ENCODE results near the gene LPP.
"Not testable (repeated sequence)": the region's sequence is repeated elsewhere in the genome, so short reads cannot be mapped to it uniquely, and the experiment has no call there.

LPP gene

DNA sequence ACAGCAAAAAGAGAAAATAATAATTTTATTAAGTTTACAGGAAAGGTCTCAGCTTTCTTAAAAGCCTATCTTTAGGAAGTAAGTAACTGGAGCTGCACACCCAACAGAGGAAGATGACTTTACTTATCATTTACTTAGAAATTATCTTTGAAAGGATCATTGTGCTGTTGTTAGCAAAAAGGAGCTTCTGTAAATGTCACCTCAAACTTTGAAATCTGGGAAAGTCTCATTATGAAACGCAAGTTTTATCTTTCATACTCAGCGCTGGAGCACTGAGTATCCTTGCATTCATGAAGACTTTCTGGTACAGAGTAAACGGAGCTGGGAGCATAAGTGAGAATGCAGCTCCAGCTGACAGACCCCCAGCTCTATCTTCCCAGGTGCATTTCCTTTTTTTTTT, 526.6 kb downstream of the LPP start:
- DNase-seq (ENCODE audit: low spot score), result no peak

DNA sequence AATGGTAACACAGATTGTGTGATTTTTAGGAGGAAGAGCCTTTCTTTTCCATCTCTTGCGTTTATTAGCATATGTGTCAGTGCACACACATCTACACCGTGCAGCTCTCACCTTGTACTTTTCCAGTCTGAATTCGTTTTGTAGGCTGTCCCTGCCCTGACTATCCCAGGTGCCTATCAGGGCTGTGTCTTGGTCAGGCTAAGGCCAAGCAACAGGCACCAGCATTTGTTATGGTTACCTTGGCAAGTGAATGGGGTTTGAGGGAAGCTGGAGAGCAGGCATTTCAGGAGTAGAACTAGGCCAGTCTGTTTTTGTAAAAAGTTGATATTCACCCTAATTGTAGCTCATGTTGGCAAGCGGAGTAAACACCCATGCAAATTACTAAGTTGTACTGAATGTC, 528.4 kb downstream of the LPP start:
- no peak for DNase-seq (ENCODE audit: low spot score)

DNA sequence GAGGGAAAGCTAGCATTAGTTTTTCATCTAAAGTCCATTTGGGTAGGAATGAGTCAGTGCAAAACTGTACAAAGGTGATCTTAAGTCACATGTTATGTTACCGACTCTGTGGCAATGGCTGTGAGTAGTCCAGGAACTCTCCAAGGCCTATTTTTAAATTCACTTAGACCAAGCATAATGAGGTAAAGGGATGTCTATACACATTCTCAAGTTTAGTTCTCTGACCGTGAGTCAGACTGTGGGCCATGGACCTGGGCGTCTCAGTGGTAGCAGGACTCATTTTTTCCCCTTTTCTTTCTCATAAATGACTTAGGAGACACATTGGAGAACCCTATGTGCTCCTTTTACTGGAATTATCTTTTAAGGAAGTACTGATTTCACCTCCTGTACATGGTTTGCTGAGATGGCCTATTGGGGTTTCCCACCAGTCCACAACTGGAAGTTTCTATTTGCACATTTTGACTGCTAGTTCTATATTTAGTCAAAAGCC, 529.1 kb downstream of the LPP start:
- DNase-seq (ENCODE audit: low spot score), result peak; percentile 23

DNA sequence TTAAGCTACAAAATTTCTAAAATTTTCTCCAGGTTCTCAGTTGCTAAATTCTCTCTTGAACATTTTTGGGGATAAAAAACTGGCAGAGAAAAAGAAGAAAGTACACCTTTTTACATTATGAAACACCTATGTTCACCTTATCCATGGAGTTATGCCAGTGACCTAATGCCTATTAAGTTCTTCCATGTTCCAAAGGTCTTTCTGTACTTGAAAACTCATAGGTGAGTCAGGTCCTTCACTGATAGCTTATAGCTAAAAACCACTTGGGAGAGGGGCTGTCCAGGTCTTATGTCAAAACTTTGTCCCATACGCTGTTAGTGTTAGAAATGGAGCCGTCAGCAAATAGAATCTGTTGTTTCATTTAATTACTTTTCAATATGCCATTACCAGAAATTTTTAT, 530.3 kb downstream of the LPP start:
- no peak for DNase-seq (ENCODE audit: low spot score)

DNA sequence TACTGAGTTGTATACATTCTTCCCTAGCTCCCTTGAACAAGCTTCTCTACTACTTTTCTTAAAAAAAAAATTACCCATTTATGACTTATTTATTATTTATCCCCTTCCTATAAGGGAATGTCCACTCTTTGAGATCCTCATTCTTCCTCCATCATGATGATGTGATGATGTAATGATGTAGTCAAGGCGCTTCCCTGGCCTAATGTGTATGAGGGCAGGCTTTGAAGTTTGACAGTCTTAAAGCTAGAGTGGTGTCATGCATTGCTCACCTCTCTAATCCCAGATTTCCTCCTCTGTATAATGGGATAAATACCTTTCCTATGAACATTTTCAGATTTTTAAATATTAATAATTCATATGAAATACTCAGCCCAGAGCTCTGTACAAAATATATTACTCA, 531.8 kb downstream of the LPP start:
- no peak for DNase-seq (ENCODE audit: low spot score)

DNA sequence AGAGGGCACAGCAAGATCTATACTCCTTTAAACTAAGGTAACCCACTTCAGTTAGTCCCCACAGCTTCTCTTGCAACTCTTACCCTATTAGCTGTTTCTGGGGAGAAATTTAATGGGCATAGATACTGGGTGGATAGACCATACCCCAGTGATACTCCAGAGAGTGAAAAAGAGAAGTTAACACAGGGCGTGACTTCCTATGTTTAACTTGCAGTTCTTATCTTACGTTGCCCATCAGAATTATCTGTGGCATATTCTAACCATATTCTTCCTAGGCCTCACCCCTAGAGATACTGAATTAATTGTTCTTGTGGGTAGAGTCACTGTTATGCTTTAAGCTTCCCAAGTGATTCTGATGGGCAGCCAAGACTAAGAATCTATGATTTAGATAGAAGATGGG, 532.4 kb downstream of the LPP start:
- DNase-seq (ENCODE audit: low spot score), result no peak

DNA sequence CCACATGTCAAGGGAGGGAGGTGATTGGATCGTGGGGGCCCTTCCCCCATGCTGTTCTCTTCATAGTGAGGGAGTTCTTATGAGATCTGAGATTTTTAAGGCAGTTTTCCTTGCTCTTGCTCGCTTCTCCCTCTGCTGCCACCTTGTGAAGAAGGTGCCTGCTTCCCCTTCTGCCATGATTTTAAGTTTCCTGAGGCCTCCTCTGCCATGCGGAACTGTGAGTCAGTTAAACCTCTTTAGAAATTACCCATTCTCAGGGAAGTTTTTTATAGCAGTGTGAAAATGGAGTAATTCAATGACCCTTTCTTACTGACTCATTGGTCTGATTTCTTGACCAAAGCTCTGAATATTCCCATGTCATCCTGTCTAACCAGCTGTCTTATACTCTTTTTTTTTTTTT, 533.4 kb downstream of the LPP start:
- DNase-seq (ENCODE audit: low spot score), result peak; percentile 62

DNA sequence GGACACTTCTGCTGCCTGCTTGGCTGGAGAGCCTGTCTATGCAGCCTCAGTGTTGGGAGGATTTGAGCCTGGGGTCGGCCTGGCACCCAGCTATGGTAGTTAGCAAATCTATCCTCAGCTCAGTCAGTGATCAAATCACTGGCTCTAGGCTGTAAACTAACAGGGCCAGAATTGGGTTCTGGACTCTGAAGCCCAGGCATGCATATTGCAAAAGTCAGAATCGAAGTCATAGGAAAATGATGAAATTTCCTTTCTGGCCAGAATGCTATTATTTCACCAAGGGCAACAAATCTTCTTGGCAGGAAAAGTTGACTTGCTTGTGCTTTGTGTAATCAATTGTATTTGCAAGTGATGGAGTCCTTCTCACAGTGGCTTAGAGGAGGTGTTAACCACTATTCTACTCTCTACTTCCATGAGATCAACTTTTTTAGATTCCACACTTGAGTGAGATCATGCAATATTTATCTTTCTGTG, 535.2 kb downstream of the LPP start:
- no peak for DNase-seq (ENCODE audit: low spot score)

DNA sequence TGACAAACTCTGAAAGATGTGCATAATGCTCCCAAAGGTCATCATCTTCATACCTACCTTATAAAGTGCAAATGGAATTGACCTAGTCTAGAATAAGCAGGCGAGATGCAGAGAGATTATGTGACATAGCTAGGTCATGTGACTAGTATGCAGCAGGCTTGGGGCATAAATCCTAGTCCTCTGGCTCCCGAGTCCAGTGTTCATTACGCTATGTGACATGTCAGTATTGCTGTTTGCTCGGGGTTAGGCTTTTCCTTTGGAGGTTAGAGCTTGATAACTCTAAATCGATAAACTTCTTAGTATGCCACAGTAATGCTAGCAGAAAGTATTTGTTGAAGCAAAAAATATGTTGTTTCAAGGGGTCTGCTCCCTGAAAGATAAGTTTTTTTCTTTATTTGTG, 536.1 kb downstream of the LPP start:
- DNase-seq (ENCODE audit: low spot score), result no peak

DNA sequence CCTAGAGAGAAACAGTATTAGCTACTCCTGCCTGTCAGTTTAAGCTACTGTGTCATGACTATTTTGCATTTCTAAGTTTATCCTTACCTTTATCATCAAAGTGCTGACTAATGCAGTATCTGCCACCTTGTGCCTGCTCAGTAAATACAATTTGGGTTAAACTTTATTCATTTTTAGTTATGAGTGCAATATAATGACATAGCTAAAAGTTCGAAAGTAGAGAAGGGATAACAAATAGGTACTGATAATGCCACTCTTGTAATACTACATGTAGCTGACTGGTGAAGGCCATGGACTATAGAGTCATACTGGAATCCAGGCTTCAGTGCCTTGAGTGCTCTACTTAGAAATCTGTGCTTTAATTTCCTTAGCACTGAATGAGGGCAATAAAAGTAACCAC, 537.0 kb downstream of the LPP start:
- no peak for DNase-seq (ENCODE audit: low spot score)

DNA sequence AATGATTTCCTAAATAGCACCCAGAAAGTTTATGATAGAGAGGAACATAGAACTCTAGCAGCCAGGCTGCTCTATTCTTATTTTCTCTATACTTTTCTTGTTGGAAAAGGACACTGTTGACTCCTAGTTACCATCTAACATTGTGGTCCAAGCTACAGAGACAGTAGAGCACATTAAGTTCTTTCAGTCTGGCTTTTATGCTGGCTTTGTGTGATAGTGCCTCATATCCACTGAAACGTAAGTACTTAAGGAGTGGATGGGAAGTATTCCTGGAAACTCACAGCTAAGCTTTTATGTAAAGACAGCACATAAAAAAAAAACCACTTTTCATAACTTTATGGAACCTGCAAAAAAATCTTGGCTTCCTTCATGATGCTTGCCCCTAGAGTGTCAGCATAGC, 537.7 kb downstream of the LPP start:
- DNase-seq (ENCODE audit: low spot score), result no peak

DNA sequence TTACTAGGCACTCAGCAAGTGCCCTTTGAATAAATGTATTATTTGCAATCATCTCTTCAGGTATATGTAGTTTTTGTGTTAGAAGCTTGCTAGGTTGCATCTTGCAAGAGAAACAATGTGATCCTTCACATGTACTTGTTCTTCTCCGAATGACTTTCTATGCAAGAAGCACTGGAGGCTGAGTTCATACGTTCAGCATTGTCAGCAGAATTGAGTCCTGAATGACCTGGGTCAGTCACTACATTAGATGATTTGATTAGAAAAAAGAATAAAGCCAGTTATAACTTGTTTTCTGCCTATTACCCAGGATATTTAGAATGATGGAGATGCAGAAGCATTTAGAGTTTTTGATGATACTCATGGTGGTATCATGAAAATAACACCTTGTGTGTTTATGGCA, 538.7 kb downstream of the LPP start:
- DNase-seq (ENCODE audit: low spot score), result no peak

DNA sequence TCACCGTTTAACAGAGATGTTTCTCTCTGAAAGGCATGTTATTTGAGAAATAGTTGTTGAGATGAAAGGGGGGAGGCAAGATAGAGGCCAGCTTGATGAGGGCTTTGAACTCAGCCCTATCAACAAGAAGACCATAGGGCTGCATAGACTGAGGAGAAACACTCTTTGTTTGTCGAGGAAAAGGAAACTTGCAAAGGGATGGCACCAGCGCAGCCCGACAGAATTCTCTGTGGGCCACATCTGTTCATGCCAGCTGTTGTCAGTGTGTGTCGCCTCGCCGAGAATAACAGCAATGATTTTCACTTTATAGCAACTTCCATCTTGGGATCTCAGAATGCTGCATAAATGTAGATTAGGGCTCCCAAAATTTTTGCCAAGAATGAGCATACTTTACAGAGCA, 539.5 kb downstream of the LPP start:
- DNase-seq (ENCODE audit: low spot score), result no peak

DNA sequence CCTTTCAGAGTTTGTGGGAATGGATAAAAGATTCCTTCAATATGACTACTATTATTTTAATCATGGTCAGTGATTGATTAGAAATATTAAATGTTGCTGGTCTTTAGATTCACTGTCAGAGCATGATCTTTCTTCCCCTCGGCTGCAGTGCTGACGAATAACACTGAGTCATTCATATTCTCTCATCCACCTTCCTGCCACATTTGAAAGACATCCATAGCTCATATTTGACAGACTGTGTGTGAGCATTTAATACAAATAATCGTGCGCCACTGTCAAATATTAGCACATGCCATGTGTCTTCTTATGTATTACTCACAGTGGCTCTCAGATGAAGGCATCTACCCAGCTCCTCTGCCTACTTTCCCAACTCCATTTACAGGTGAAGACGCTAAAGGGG, 541.3 kb downstream of the LPP start:
- peak; percentile 33 for DNase-seq (ENCODE audit: low spot score)

DNA sequence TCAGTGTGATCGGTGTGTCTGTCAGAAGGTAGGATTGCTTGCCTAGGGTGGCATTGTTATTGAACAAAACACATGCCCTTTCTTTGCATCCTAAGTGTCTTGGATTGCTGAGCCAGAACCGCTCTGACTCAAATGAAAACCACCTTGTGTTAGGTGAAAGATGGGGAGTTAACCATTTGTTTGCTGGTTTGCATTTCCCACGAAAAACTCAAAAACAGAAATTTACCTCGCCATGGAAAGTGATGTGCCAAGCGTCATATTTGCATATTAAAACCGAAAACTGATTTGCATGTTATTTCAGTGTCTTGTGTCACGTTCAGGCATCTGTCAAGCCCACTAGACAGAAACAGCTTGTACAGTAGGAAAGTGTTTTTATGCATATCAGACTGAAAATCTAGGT, 543.2 kb downstream of the LPP start:
- no peak for DNase-seq (ENCODE audit: low spot score)

DNA sequence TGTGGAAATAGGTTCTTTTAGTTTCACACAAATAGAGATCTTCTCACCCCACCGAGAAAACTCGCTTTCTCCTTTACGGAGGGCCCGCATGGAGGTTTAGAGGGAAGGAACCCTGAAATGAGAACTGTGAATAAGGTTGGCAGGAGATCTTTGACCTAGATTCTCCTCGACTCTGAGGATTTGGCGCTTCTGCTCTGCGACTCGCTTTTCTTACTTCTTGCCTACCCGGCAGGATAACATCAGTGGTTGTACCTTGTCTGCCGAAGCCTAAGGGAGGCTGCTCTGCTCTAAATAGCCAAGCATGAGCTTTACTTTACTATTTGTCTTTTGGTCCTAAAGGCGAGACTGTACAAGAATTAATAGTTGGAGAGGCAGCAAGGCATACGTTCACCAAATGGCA, 544.5 kb downstream of the LPP start:
- DNase-seq (ENCODE audit: low spot score), result no peak

DNA sequence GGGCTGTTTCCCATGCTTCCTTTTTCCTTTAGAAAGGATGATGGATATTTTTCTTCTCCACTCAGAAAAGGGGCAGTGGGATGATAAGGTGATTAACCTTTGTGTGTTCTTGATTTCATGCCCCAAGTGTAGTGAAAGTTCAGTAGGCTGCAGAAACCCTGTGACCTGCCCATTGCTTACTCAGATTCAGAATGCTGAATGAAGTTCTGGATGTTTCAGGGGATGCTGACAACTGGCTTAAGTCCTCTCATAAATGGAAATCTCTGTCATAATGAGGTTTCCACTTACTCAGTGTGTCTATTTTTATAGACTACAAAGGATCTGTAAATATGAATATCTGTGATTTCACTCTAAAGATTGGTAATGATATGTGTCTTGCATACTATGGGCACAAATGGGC, 546.5 kb downstream of the LPP start:
- DNase-seq (ENCODE audit: low spot score), result no peak

DNA sequence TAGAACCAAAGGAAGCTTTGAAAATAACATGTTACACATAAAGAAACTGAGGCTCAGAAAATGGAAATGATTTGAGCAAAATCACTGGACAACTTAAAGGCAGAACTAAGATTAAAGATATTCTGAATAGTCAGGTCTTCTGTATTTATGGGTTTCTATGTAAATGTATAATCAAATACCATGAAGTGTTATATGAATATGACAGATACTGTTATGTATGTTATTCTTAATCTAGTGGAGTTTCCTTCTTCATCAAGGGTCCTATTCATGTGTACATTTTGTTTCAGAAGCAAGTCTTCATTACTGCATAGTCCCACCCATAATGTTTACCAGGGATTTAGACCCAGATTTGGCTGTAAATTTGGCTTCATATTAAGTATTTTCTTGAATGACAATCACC, 547.0 kb downstream of the LPP start:
- DNase-seq (ENCODE audit: low spot score), result no peak

DNA sequence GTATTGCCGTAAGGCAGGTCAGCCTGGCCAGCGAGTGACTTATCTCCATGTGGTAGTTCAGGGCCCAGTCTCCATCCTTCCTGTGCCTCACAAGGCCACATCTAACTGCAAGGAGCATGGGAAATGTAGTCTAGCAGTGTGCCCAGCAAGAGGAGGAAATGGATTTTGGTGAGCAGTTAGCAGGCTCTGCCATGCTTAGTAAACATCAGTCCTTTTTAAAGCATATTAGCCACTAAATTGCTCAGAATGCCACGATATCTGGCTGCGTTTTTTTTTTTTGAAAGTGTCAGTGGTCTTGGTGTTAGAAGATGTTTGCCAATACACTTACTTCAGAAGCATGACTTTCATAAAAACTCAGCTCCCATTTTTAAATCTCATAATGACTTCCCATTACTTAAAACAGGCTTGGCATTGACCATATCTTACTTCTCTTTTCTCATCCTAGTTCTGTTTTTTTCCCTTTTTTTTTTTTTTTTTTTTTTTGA, 547.6 kb downstream of the LPP start:
- DNase-seq (ENCODE audit: low spot score), result no peak

DNA sequence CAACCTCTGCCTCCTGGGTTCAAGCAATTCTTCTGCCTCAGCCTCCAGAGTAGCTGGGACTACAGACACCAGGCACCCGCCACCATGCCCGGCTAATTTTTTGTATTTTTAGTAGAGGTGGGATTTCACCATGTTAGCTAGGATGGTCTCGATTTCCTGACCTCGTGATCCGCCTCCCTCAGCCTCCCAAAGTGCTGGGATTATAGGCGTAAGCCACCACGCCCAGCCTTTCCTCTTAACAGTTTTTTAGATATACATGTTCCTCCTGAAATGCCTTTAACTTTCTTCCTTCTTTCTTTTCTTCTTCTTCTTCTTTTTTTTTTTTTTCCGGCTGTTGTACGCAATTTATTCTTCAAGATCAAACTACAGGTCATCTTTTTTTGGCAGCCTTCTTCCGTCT, 548.1 kb downstream of the LPP start:
- not testable (repeated sequence) for DNase-seq (ENCODE audit: low spot score)

DNA sequence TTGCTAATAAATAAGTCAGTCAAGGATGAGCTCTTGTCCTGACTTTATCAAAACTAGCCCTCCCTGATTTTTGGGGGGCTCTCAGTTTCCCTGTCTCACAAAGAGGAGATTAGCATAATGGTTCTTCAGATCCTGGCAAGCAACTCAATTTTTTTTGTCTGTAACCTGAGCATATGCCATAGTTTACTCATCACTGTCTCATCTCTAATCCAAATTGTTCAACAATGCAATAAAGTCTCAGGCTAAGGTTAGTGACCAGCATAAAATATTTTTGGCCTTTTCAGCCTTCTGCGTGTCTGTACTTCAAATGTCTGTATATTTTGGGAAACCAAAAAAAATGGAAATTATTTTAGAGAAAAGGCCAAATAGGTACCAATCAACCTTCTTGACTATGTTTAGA, 552.2 kb downstream of the LPP start:
- DNase-seq (ENCODE audit: low spot score), result no peak

DNA sequence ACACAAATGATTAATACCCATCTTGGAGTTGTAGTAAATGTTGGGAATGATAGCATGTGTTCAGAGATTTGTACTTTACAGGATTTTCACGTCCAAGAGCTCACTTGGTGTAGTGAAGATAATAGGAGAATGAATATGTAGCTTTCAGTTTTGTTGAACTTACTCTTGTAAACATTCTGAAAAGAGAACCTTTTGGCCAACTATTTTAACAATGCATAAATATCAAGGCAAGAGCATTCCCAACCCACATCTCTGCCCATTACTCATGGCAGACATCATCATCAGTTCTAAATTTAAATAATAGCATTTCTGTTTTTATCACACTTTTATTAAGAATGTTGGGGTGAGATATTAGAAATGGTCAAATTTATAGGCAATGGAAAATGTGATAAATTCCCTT, 552.6 kb downstream of the LPP start:
- DNase-seq (ENCODE audit: low spot score), result no peak

DNA sequence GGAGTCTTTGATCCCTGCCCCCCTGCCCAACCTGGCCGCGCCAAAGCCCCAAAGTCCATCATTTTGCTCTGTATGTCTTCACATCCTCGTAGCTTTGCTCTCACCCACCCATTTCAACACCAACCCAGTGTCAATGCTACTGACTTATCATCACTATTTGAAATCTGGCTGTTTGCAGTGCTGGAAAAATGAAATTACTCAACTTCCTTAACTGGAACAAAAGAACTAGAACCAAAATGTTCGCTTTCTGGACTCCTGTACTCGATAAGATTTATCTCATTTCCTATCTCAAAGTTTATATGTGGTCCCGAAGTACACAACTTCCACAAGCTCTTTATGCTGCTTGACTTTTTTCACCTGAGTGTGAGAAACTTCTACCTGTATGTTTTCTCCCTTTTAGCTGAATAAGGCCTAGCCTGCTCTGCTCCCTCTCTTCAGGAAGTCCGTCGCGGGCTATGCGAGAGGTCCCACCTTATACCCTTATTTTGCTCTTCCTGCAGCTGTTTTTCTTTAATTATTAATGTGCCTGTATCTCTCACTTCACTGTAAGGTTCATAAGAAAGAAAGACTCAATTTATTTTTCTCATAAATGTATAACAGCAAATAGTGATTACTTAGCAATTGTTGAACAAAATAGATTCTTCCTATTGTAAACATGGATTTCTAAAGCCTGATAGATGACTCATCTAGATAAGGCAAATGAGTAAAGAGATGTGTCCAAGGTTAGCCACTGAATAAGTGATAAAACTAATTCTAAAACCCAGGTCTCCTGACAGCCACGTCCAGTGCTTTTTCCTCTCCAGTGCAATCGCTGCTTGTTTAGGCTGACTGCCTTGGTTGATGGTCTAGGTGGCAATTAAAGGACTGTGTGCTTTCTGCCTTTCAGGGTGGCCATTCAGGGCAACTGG, 553.7 kb downstream of the LPP start:
- no peak for DNase-seq (ENCODE audit: low spot score)

DNA sequence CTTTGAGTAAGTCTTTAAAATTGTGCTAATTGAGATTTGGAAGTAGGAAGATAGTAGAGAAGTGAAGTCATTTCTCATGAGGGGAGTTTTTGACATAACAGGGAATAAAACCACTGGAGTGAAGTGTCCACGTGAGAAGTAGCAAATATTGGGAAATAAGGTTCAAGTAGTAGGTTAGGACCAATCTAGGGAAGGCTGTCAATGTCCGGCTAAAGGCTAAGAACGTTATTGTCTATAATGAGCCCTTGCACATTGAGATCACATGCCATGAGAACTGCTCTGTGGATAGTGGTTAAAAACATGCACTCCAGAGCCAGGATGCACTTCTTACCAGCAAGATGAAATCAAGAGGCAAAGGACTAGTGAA, 557.9 kb downstream of the LPP start:
- DNase-seq (ENCODE audit: low spot score), result no peak

Data from kidney capillary endothelial cell (primary cell).